ENCODE measurements around the gene FBXO44. TPM values are rescaled to one million over a fixed set of nuclear protein-coding genes. Genes with fewer than 3 reads are reported as not detected.

FBXO44 gene
- total and polyA plus RNA-seq, 12 donors = 6.3 to 121 (median 38.1) TPM

- peaks cover 5% of the 10 kb centered on the region for H3K27me3 ChIP-seq
- H3K9me3 ChIP-seq (replicated peaks in 1 of 3) = no peaks in the 10 kb centered on the region
- TF ChIP-seq POLR2A (IDR thresholded peaks at IDR 0.05) (no peak), CTCF (IDR thresholded peaks at IDR 0.05) (no peak)
- intact Hi-C loops (cut with DNase I) = no loop called here
- no peak overlapping the region for H3K4me3 ChIP-seq
- no peaks in the 10 kb centered on the region for H3K36me3 ChIP-seq (replicated peaks in 1 of 2)
- no peak for DNase-seq
- no peak overlapping the region for H3K27ac ChIP-seq
- 91 to 96% (median 94%) methylated on average over 7 of the region's 7 CpGs for WGBS, 4 donors
- H3K4me1 ChIP-seq (replicated peaks in 1 of 2) = no peaks in the 10 kb centered on the region
Observed at GRCh38 chr1:11628767-11629166, 25.9 kb upstream of the FBXO44 start.

GRCh38 chr1:11629184-11630016 is 25.3 kb upstream of the FBXO44 start:
- no peaks in the 10 kb centered on the region for H3K9me3 ChIP-seq (replicated peaks in 1 of 3)
- intact Hi-C loops (cut with DNase I) = no loop called here
- H3K27ac ChIP-seq = no peak overlapping the region
- no peaks in the 10 kb centered on the region for H3K4me1 ChIP-seq (replicated peaks in 1 of 2)
- H3K36me3 ChIP-seq (replicated peaks in 1 of 2) = no peaks in the 10 kb centered on the region
- no peak overlapping the region for H3K4me3 ChIP-seq
- 28 to 37% (median 35%) methylated on average over 8 to 15 of the region's 15 CpGs for WGBS, 4 donors
- TF ChIP-seq POLR2A (IDR thresholded peaks at IDR 0.05) (no peak), CTCF (IDR thresholded peaks at IDR 0.05) (no peak)
- peaks cover 7% of the 10 kb centered on the region for H3K27me3 ChIP-seq
- DNase-seq = no peak

- Histone ChIP-seq H3K9me3 (replicated peaks in 1 of 3) (no peaks in the 10 kb centered on the region), H3K4me1 (replicated peaks in 1 of 2) (no peaks in the 10 kb centered on the region), H3K27me3 (peaks cover 7% of the 10 kb centered on the region), H3K36me3 (replicated peaks in 1 of 2) (no peaks in the 10 kb centered on the region), H3K27ac (no peak overlapping the region), H3K4me3 (no peak overlapping the region)
- 62 to 69% (median 68%) methylated on average over 11 of the region's 11 CpGs for WGBS, 4 donors
- no peak for DNase-seq
- intact Hi-C loops (cut with DNase I) = no loop called here
- TF ChIP-seq POLR2A (IDR thresholded peaks at IDR 0.05) (no peak), CTCF (IDR thresholded peaks at IDR 0.05) (no peak)
Observed at GRCh38 chr1:11634365-11635192, 20.1 kb upstream of the FBXO44 start.

DNA sequence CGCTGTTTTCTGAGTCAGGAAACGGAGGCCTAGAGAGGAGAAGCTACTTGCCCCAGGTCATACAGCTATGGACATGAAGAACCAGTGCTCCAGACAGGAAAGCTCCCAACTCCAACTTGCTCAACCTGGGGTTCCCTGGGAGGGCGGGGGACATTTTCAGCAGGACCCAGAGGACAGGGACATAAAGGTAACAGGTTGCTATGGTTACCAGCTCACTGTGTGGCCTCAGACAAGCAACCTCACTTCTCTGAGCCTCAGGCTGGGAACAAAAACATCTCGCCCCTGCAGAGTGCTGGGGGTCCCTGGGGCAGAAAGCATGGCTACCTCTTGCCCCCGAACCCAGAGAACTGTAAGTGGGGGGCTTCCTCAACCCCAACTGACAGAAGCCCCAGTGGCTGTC is 16.6 kb upstream of the FBXO44 start:
- H3K9me3 ChIP-seq (replicated peaks in 1 of 3) = no peaks in the 10 kb centered on the region
- intact Hi-C loops (cut with DNase I) = no loop called here
- no peaks in the 10 kb centered on the region for H3K4me1 ChIP-seq (replicated peaks in 1 of 2)
- 34 to 50% (median 44%) methylated on average over 4 to 5 of the region's 5 CpGs for WGBS, 4 donors
- no peak overlapping the region for H3K27ac ChIP-seq
- TF ChIP-seq CTCF (IDR thresholded peaks at IDR 0.05) (no peak), POLR2A (IDR thresholded peaks at IDR 0.05) (no peak)
- H3K36me3 ChIP-seq (replicated peaks in 1 of 2) = no peaks in the 10 kb centered on the region
- DNase-seq = no peak
- H3K4me3 ChIP-seq = no peak overlapping the region
- H3K27me3 ChIP-seq = peaks cover 4% of the 10 kb centered on the region

All from adrenal gland (tissue), 12 donors.